Activated naive CD4-positive, alpha-beta T cell treated with anti-CD3 and anti-CD28 coated beads, Interleukin-2, amount 50 U/mL, for 72 hours (primary cell): Measurements from ENCODE around the gene USP46. TPM values are rescaled to one million over a fixed set of nuclear protein-coding genes. Genes with fewer than 3 reads are reported as not detected.

Source experiments
- ATAC-seq, 2 donors: fragments of 150-1000 bp; cut with Tn5 transposase; 2 replicates each; pipeline ENCODE4 v1.10.0; 2021; ENCODE audit warnings: mild to moderate bottlenecking in 2 of 2, moderate library complexity in 2 of 2
- DNase-seq, 2 donors: peaks; one replicate each; pipeline ENCODE4 v3.0.0; 2021 to 2022; ENCODE audit warnings: low spot score in 2 of 2
- H3K27ac Mint-ChIP-seq, 2 donors: one replicate each; pipeline ENCODE4 v1.8.0; 2022; ENCODE audit warnings: mild to moderate bottlenecking in 2 of 2, mixed read lengths in 2 of 2
- H3K36me3 Mint-ChIP-seq, 2 donors: one replicate each; pipeline ENCODE4 v1.8.0; 2022; ENCODE audit warnings: mixed read lengths in 2 of 2
- H3K9me3 Mint-ChIP-seq, 2 donors: one replicate each; pipeline ENCODE4 v1.8.0; 2022; ENCODE audit warnings: mixed read lengths in 2 of 2
- total RNA-seq, 2 donors: library from RNA; stranded (reverse); gene quantifications; one replicate each; pipeline ENCODE4 v1.2.3, GENCODE V29; 2022

Gene USP46
- total RNA-seq, 2 donors from 2014 or later = 1.0 to 4.4 TPM

- Mint-ChIP-seq H3K27ac (no peak overlapping the region), H3K36me3 (peaks cover 6 to 17% of the 10 kb centered on the region in 2 donors), H3K9me3 (no peaks in the 10 kb centered on the region)
- ATAC-seq = no peak
- DNase-seq = no peak
Measured at GRCh38 chr4:52661966-52662690, 3.0 kb upstream of the USP46 start.

GRCh38 chr4:52660643-52661042, 1.5 kb upstream of the USP46 start:
- H3K27ac Mint-ChIP-seq = no peak overlapping the region
- DNase-seq (no peak), ATAC-seq (no peak)
- H3K36me3 Mint-ChIP-seq = peaks cover 6 to 17% of the 10 kb centered on the region in 2 donors
- no peaks in the 10 kb centered on the region for H3K9me3 Mint-ChIP-seq

GRCh38 chr4:52659722-52660261, 691 bp upstream of the USP46 start:
- peak; percentile 26 to 50 for ATAC-seq
- Mint-ChIP-seq H3K27ac (peak overlapping the region; percentile 62 to 68), H3K36me3 (peaks cover 6 to 20% of the 10 kb centered on the region in 2 donors), H3K9me3 (no peaks in the 10 kb centered on the region)
- DNase-seq = peak in 1 of 2 donors; percentile 27

- Mint-ChIP-seq H3K27ac (no peak overlapping the region), H3K36me3 (peaks cover 6 to 23% of the 10 kb centered on the region in 2 donors), H3K9me3 (no peaks in the 10 kb centered on the region)
- DNase-seq = no peak
- ATAC-seq = no peak
Measured at GRCh38 chr4:52658641-52659000, 480 bp downstream of the USP46 start.

GRCh38 chr4:52657618-52658501, 1.2 kb downstream of the USP46 start:
- DNase-seq (no peak), ATAC-seq (no peak)
- Mint-ChIP-seq H3K27ac (no peak overlapping the region), H3K9me3 (no peaks in the 10 kb centered on the region), H3K36me3 (peaks cover 6 to 23% of the 10 kb centered on the region in 2 donors)

GRCh38 chr4:52657292-52657617, 1.8 kb downstream of the USP46 start:
- DNase-seq = no peak
- no peak for ATAC-seq
- H3K27ac Mint-ChIP-seq = no peak overlapping the region

GRCh38 chr4:52655506-52655905, 3.6 kb downstream of the USP46 start:
- Mint-ChIP-seq H3K9me3 (peaks cover 0 to 4% of the 10 kb centered on the region in 2 donors), H3K27ac (no peak overlapping the region), H3K36me3 (peaks cover 0 to 19% of the 10 kb centered on the region in 2 donors)
- no peak for ATAC-seq
- no peak for DNase-seq

More at GRCh38 chr4:52657292-52657617, 1.8 kb downstream of the USP46 start:
- H3K9me3 Mint-ChIP-seq = no peaks in the 10 kb centered on the region
- peaks cover under 1 to 23% of the 10 kb centered on the region in 2 donors for H3K36me3 Mint-ChIP-seq

- Mint-ChIP-seq H3K36me3 (peaks cover 0 to 29% of the 10 kb centered on the region in 2 donors), H3K9me3 (peaks cover 0 to 11% of the 10 kb centered on the region in 2 donors), H3K27ac (no peak overlapping the region)
- ATAC-seq = no peak
- no peak for DNase-seq
Measured at GRCh38 chr4:52651996-52652672, 7.0 kb downstream of the USP46 start.

- Mint-ChIP-seq H3K9me3 (peaks cover 0 to 11% of the 10 kb centered on the region in 2 donors), H3K36me3 (peaks cover 0 to 23% of the 10 kb centered on the region in 2 donors), H3K27ac (no peak overlapping the region)
- ATAC-seq (no peak), DNase-seq (no peak)
Measured at GRCh38 chr4:52648836-52649235, 10.3 kb downstream of the USP46 start.

GRCh38 chr4:52646741-52647140, 12.4 kb downstream of the USP46 start:
- ATAC-seq (no peak), DNase-seq (no peak)
- peaks cover 0 to 7% of the 10 kb centered on the region in 2 donors for H3K9me3 Mint-ChIP-seq
- H3K36me3 Mint-ChIP-seq = peaks cover 0 to 19% of the 10 kb centered on the region in 2 donors
- no peak overlapping the region for H3K27ac Mint-ChIP-seq

- ATAC-seq (no peak), DNase-seq (no peak)
- H3K9me3 Mint-ChIP-seq = peaks cover 0 to 7% of the 10 kb centered on the region in 2 donors
- H3K36me3 Mint-ChIP-seq = peaks cover 0 to 17% of the 10 kb centered on the region in 2 donors
- H3K27ac Mint-ChIP-seq = no peak overlapping the region
Measured at GRCh38 chr4:52646096-52646495, 13.0 kb downstream of the USP46 start.

- peaks cover 0 to 7% of the 10 kb centered on the region in 2 donors for H3K9me3 Mint-ChIP-seq
- H3K36me3 Mint-ChIP-seq = peaks cover 0 to 15% of the 10 kb centered on the region in 2 donors
- ATAC-seq = no peak
- no peak overlapping the region for H3K27ac Mint-ChIP-seq
- DNase-seq = no peak
Measured at GRCh38 chr4:52645300-52645699, 13.8 kb downstream of the USP46 start.

GRCh38 chr4:52643785-52644244, 15.3 kb downstream of the USP46 start:
- ATAC-seq (no peak), DNase-seq (no peak)
- H3K36me3 Mint-ChIP-seq = peaks cover 0 to 1% of the 10 kb centered on the region in 2 donors
- no peaks in the 10 kb centered on the region for H3K9me3 Mint-ChIP-seq
- H3K27ac Mint-ChIP-seq = no peak overlapping the region

GRCh38 chr4:52643190-52643589, 15.9 kb downstream of the USP46 start:
- no peak for DNase-seq
- no peak for ATAC-seq
- no peak overlapping the region for H3K27ac Mint-ChIP-seq

GRCh38 chr4:52641854-52642563, 17.1 kb downstream of the USP46 start:
- no peaks in the 10 kb centered on the region for H3K36me3 Mint-ChIP-seq
- ATAC-seq (peak; percentile 82 to 94), DNase-seq (no peak)
- H3K27ac Mint-ChIP-seq = no peak overlapping the region
- no peaks in the 10 kb centered on the region for H3K9me3 Mint-ChIP-seq

More at GRCh38 chr4:52643190-52643589, 15.9 kb downstream of the USP46 start:
- no peaks in the 10 kb centered on the region for H3K36me3 Mint-ChIP-seq
- no peaks in the 10 kb centered on the region for H3K9me3 Mint-ChIP-seq
